Heart left ventricle (tissue), 16 donors: ENCODE data around the gene BABAM1. TPM values are rescaled to one million over a fixed set of nuclear protein-coding genes. Genes with fewer than 3 reads are reported as not detected.

Experiments
- ATAC-seq, 4 donors: fragments of 200-7000 bp; cut with Tn5 transposase; one replicate each; pipeline ENCODE4 v1.9.1; 2020 to 2022; ENCODE audit warnings: moderate library complexity in 4 of 4, mild to moderate bottlenecking in 3 of 4, moderate number of reproducible peaks in 1 of 4
- DNase-seq, 5 donors: peaks; one replicate each; pipeline ENCODE4 v3.0.0-alpha.2; 2020
- H3K27ac ChIP-seq, 12 donors: fragments of 200-600 bp; sonication (generic) in 4 of 12; one replicate each; pipeline versions ENCODE4 v1.5.0 to v1.8.0; 2016 to 2022; ENCODE audit warnings: mild to moderate bottlenecking in 2 of 12
- H3K27me3 ChIP-seq, 9 donors: fragments of 200-600 bp; sonication (generic) in 2 of 9; one replicate each; pipeline versions ENCODE4 v1.5.1 to v1.8.0; 2016 to 2022; ENCODE audit warnings: mild to moderate bottlenecking in 3 of 9
- H3K36me3 ChIP-seq, 9 donors: fragments of 200-600 bp; sonication (generic) in 2 of 9; one replicate each; pipeline versions ENCODE4 v1.5.0 to v1.8.0; 2018 to 2022; ENCODE audit warnings: mild to moderate bottlenecking in 2 of 9
- H3K4me1 ChIP-seq, 12 donors: fragments of 200-600 bp; sonication (generic) in 4 of 12; one replicate each; pipeline versions ENCODE4 v1.5.0 to v1.8.0; 2016 to 2022; ENCODE audit warnings: mild to moderate bottlenecking in 3 of 12
- H3K4me3 ChIP-seq, 12 donors: fragments of 200-600 bp; sonication (generic) in 4 of 12; one replicate each; pipeline versions ENCODE4 v1.5.0 to v1.8.0; 2017 to 2022; ENCODE audit warnings: mild to moderate bottlenecking in 9 of 12, moderate library complexity in 4 of 12
- H3K9me3 ChIP-seq, 12 donors: fragments of 200-600 bp; sonication (generic) in 4 of 12; one replicate each; pipeline versions ENCODE4 v1.5.0 to v1.8.0; 2016 to 2022; ENCODE audit warnings: mild to moderate bottlenecking in 1 of 12
- CTCF ChIP-seq, 12 donors: fragments of 200-600 bp; sonication (generic) in 4 of 12; IDR thresholded peaks; one replicate each; pipeline versions ENCODE4 v1.5.0 to v1.8.0; 2018 to 2022; ENCODE audit warnings: antibody characterized with exemption in 12 of 12, mild to moderate bottlenecking in 5 of 12
- POLR2A ChIP-seq, 2 donors: fragments of 450-650 bp; IDR thresholded peaks; one replicate each; pipeline ENCODE4 v1.6.1; 2017; ENCODE audit warnings: antibody characterized with exemption in 2 of 2, mild to moderate bottlenecking in 2 of 2, moderate library complexity in 2 of 2
- WGBS, 4 donors: extraction: QIAGEN DNeasy Blood & Tissue Kit in 2 of 4; methylation state at CpG; one replicate each; pipeline versions ENCODE4 v1.1.5 to v1.1.7; 2013 to 2018; 5-methylcytosine and 5-hydroxymethylcytosine counted together
- intact Hi-C, 10 donors: fragments of 100-400 bp; cut with DNase I; formaldehyde crosslinking; loops; one replicate each; pipeline versions ENCODE4 v1.11.1 to v1.14.2; 2022
- polyA plus RNA-seq, 2 donors: library from polyadenylated mRNA; stranded (reverse); fragments of 200-250 nt; gene quantifications; one replicate each; pipeline ENCODE4 v1.2.3, GENCODE V29; 2013
- total RNA-seq, 9 donors: library from RNA; depleted of rRNA in 2 of 9; stranded (reverse); fragments of >200 nt in 2 of 9; fragmentation: NEBNext Ultra II Directional in 3 of 9; extraction: Animal tissue kit (Norgen Biotek cat#: 25700) in 3 of 9; gene quantifications; one replicate each; pipeline versions ENCODE4 v1.1.0 to v1.2.4, GENCODE V29; 2016 to 2023
- donor health status: ischemic (EF 13 %, LVEDD 7.1; RV severe dilation, severe dysfunction).
- donor health status: healthy with polysubstance abuse.
- donor health status: DM: no; HTN: yes; CAD: no.
- donor health status: DM: no; HTN: no; CAD: no.
- donor health status: ischemic (EF 25% LVEDD 6.9; RV normal size, moderate dysfunction).
- donor health status: ischemic (EF 25% LVEDD 5.7; RV mildly dilated, moderate dysfunction).
- donor health status: healthy.
- donor health status: DM: yes; HTN: yes; CAD: no.
- donor health status: ischemic (EF 35%, LVEDD 5.7; RV mildly dilated, moderate dysfunction).
- donor health status: nonischemic (EF 11% LVEDD 7.7; RV severe dilation, severe dysfunction).
- donor health status: DM: yes; HTN: yes; CAD: no.
- donor health status: PGD.
- donor health status: ischemic (EF 29% LVEDD 5.4; RV normal size, mild dysfunction).
- donor health status: nonischemic (EF 23%, LVEDD 6.1; RV moderate dilation, normal function).

Gene BABAM1
- total and polyA plus RNA-seq, 11 donors = 60.9 to 92.4 (median 73.5) TPM

- H3K27ac ChIP-seq = no peak overlapping the region
- H3K36me3 ChIP-seq = no peaks in the 10 kb centered on the region
- DNase-seq (peak; percentile 69 to 89 (median 84)), ATAC-seq (peak in 3 of 4 donors; percentile 62 to 72 (median 69))
- no peaks in the 10 kb centered on the region for H3K27me3 ChIP-seq
- peaks cover 0 to 13% (median 0%) of the 10 kb centered on the region in 12 donors for H3K4me1 ChIP-seq
- H3K9me3 ChIP-seq = no peaks in the 10 kb centered on the region
- intact Hi-C loops = loop anchor here in 3 of 10 donors (10.0 kb wide), 2 partner anchors 75 to 515 kb away; partner anchors contain the start of gene USE1 (in 1 of the 3)
- H3K4me3 ChIP-seq = peak overlapping the region in 2 of 12 donors; percentile 28 to 32
- 9 to 20% (median 15%) methylated on average over 21 to 22 of the region's 22 CpGs for WGBS, 4 donors
- TF ChIP-seq POLR2A (IDR thresholded peaks at IDR 0.05) (no peak), CTCF (IDR thresholded peaks at IDR 0.05) (peak in 1 of 12 donors; percentile 24)
These were observed 22.2 kb downstream of the BABAM1 start for GRCh38 chr19:17289489-17289888.

GRCh38 chr19:17292301-17293074 lies 25.2 kb downstream of the BABAM1 start:
- TF ChIP-seq CTCF (IDR thresholded peaks at IDR 0.05) (peak; percentile 46 to 78 (median 62)), POLR2A (IDR thresholded peaks at IDR 0.05) (no peak)
- peak; percentile 68 to 84 (median 73) for DNase-seq
- Histone ChIP-seq H3K27ac (peak overlapping the region in 6 of 12 donors; percentile 39 to 81 (median 45)), H3K27me3 (no peaks in the 10 kb centered on the region), H3K9me3 (no peaks in the 10 kb centered on the region), H3K4me1 (peaks cover 0 to 13% (median 0%) of the 10 kb centered on the region in 12 donors), H3K36me3 (peaks cover 0 to 8% (median 0%) of the 10 kb centered on the region in 9 donors), H3K4me3 (peak overlapping the region; percentile 24 to 73 (median 56))
- WGBS, 4 donors = 10 to 14% (median 12%) methylated on average over 21 to 46 of the region's 46 CpGs
- ATAC-seq = peak; percentile 66 to 92 (median 90)
- intact Hi-C loops = loop anchor here in 9 of 10 donors (2.0 to 10.0 kb wide), 5 partner anchors 92 to 98 kb away; no protein-coding TSS in a partner anchor

GRCh38 chr19:17293605-17294004 lies 26.4 kb downstream of the BABAM1 start:
- Histone ChIP-seq H3K36me3 (peaks cover 0 to 17% (median 5%) of the 10 kb centered on the region in 9 donors), H3K4me3 (no peak overlapping the region), H3K9me3 (peaks cover 0 to 6% (median 0%) of the 10 kb centered on the region in 12 donors), H3K27ac (no peak overlapping the region), H3K4me1 (peaks cover 0 to 13% (median 0%) of the 10 kb centered on the region in 12 donors), H3K27me3 (no peaks in the 10 kb centered on the region)
- no peak for TF ChIP-seq POLR2A (IDR thresholded peaks at IDR 0.05)
- TF ChIP-seq CTCF (IDR thresholded peaks at IDR 0.05) = no peak
- intact Hi-C loops = loop anchor here in 9 of 10 donors (2.0 to 10.0 kb wide), 5 partner anchors 91 to 97 kb away; no protein-coding TSS in a partner anchor
- ATAC-seq (no peak), DNase-seq (no peak)
- WGBS, 4 donors = 88 to 92% (median 92%) methylated on average over 14 of the region's 14 CpGs
